OCI-M1 (cell line): ENCODE data around the gene C6orf47.
A peak's percentile ranks its signal among the peaks of the same experiment; 100 is the strongest.

Source experiments
- DNase-seq: peaks from one replicate; lab custom pipeline; 2025; lab: John Stamatoyannopoulos, UW

Gene C6orf47

DNA sequence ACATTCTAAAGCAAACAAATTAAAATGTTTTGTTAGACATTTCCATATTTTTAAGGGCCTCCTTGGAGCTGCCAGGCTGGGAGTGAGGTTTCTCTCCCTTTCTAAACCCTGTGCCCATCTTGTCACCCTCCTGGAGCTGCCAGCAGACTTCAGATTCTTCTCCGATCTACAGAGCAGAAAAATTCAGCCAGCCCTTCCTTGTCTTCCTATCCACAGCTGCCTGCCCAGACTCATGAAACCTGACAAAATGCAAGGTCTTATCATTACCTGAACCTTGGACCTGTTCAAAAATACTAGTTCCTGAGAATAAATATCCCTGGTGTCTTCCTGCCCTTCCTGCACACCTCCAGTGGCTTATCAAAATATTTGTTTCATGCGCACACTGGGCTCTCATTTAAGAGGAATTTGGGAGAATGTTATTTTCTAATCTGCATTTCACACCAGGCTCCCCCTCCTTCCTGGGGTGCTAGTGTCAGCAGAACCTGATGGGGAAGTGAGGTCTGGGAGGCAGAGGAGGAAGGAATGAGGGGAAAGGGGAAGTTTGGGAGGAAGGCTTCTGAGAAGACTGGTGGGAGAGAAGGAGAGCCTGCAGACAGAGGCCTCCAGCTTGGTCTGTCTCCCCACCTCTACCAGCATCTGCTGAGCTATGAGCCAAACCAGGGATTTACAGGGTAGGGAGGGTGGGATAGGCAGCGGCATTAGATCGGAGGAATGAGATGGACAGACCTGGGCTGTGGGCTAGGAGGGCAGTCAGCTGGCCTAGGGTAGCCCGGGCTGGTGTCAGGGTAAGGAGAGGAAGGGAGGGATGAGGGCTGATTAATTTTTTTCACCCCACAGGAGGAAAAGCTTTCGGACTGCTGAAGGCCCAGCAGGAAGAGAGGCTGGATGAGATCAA is 45.6 kb downstream of the C6orf47 start, which contains the start of gene AIF1:
TSS of gene AIF1 (plus strand) at position 551 of the 895 bp plus-strand sequence. CDS start at position 647, 96 bp downstream.
- DNase-seq: peak; percentile 71

DNA sequence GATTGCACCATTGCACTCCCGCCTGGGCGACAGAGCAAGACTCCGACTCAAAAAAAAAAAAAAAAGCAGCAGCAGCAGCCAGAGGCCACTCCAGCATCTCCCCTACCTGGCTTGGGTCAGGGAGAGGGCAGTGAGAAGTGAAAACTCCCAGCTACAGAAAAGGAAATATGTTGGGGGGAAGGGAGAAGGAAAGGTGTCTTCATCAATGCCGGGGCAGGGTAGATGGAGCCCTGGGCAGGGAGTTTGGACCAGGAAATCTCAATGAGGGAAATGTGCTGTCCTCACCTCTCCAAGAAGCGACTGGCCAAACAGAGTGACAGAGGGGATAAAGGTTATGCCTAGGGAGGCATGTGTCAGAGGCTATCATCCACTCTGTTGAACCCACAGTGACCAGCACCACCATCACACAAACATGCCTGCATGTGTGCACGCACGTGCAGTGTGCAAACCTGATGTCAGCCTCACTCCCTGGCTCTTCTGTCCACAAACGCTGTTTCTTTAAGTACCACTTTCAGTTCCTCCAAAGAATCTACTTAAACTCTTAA is 46.4 kb downstream of the C6orf47 start:
- DNase-seq: no peak

DNA sequence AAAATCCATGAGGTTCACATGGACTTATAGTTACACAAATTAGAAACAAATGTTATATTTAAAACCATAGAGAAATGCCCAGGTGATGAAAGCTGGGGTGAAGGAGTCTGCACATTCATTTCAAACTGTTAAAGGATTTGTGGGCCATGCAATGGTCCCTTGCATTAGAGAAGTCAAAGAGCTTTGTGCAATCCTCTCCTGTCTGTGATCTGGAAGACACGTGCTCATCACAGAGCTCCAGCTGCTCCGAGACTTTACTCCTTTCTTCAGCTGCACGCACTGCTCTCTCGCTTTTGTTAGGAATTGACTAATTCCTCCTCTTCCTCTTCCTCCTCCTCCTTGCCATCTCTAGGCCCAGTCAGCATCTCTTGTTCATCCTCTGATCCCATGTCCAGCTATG is 49.6 kb downstream of the C6orf47 start:
- DNase-seq: no peak

DNA sequence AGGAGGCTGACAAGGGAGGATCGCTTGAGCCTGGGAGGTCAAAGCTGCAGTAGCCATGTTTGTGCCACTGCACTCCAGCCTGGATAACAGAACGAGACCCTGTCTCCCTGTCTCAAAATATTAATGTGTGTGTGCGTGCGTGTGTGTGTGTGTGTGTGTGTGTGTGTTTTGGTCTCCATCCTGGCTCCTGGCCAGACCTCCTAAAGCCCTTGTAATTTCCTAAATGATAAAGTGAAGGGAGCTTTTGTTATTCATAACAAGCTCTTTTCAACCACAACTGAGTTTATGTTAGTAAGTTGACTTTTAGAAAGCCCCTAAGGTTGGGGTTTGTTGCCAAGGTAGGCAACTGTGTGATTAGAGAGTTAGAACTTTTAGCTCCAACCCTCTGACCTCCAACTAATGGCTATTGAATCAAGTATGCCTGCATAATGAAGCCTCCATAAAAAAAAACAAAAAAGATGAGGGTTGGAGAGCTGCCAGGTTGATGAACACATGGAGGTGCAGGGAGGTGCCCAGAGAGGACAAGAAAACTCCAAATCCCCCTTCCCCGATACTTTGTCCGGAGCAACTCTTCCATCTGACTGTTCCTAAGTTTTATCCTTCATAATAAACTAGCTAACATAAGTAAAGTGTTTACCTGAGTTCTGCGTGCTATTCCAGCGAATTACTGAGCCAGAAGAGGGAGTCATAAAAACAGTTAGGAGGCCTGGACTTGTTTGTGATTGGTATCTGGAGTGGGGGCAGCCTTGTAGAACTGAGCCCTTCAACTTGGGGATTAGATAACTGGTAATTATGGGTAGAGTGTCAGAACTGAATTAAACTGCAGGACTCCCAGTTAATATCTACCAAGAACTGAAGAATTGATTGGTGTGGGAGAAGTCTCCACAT is 50.8 kb downstream of the C6orf47 start:
- peak; percentile 53 for DNase-seq
